HEK293 (cell line): ENCODE results near the gene THOC7.

Experiments used
- SETDB1 ChIP-seq: IDR thresholded peaks from one replicate; pipeline ENCODE4 v1.6.1; 2017; ENCODE audit warnings: mild to moderate bottlenecking, low read length, moderate library complexity, mixed read lengths; ENCODE audit not compliant: insufficient read length
- ZNF121 ChIP-seq: fragments of 450-650 bp; formaldehyde crosslinking; IDR thresholded peaks from 2 replicates; pipeline ENCODE4 v1.5.1; 2016; ENCODE audit warnings: missing biosample characterization, missing genetic modification characterization
- ZNF416 ChIP-seq: fragments of 450-650 bp; formaldehyde crosslinking; IDR thresholded peaks from 2 replicates; pipeline ENCODE4 v1.5.1; 2016; ENCODE audit warnings: missing biosample characterization, missing genetic modification characterization
- TF ChIP-seq, protein P1 (sequence below): fragments of 450-650 bp; formaldehyde crosslinking; IDR thresholded peaks from 2 replicates; pipeline ENCODE4 v1.5.1; 2016; ENCODE audit warnings: missing biosample characterization, missing genetic modification characterization

DNA sequence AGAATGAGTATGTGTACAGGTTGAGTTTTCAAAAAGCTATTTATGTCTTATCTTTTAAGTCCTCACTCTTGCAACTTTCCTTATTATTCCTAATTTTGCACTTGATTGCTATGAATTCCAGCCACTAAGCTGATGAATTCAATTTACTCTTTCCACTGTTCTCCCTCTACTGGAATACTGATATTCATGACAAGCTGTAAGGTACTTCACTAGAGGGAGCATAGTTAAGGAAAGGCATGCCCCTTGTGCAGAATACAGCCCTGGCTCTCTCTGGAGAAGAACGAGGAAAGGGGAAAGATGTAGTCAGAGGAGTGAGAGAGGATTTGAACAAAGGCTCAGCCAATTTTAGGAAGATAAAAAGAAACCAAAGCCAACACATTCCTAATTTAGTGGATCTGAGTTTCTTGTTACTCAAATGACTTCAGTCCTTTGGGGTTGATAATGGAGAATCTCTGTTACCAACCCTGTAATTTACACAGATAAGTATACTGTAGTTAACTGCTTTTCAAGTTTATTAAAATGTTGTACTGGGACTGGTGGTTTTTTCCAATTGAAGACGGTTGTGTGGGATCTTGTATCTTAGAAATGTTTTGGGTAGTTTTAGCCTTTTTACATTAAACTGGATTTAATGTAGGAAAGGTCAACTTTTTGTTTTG lies 44.6 kb upstream of the THOC7 start:
- TF ChIP-seq, protein P1, sequence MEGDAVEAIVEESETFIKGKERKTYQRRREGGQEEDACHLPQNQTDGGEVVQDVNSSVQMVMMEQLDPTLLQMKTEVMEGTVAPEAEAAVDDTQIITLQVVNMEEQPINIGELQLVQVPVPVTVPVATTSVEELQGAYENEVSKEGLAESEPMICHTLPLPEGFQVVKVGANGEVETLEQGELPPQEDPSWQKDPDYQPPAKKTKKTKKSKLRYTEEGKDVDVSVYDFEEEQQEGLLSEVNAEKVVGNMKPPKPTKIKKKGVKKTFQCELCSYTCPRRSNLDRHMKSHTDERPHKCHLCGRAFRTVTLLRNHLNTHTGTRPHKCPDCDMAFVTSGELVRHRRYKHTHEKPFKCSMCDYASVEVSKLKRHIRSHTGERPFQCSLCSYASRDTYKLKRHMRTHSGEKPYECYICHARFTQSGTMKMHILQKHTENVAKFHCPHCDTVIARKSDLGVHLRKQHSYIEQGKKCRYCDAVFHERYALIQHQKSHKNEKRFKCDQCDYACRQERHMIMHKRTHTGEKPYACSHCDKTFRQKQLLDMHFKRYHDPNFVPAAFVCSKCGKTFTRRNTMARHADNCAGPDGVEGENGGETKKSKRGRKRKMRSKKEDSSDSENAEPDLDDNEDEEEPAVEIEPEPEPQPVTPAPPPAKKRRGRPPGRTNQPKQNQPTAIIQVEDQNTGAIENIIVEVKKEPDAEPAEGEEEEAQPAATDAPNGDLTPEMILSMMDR (tag by site-specific recombination) = peak; percentile 73
- TF ChIP-seq ZNF121 = no peak
- no peak for TF ChIP-seq SETDB1
- TF ChIP-seq ZNF416 (tag by site-specific recombination) = no peak
